Measurements from ENCODE around the gene MDK. TPM values are rescaled to one million over a fixed set of nuclear protein-coding genes. Genes with fewer than 3 reads are reported as not detected.
"Not testable (repeated sequence)": the region's sequence is repeated elsewhere in the genome, so short reads cannot be mapped to it uniquely, and the experiment has no call there.

MDK gene
- total RNA-seq, 1 experiment from 2014 or later = 699 TPM

GRCh38 chr11:46369458-46370152, 11.9 kb upstream of the MDK start:
- peaks cover 5% of the 10 kb centered on the region for H3K36me3 ChIP-seq (ENCODE audit: control insufficient read depth, insufficient read depth, low read length)
- no peak overlapping the region for H3K27ac Mint-ChIP-seq (ENCODE audit: unreplicated experiment)
- H3K27me3 Mint-ChIP-seq (ENCODE audit: insufficient read depth, unreplicated experiment) = no peaks in the 10 kb centered on the region
- no TSS peak for BruUV-seq (replicated peaks)
- no peaks in the 10 kb centered on the region for H3K27me3 ChIP-seq (replicated peaks; ENCODE audit: control insufficient read depth, insufficient read depth, low read length)
- TF ChIP-seq CTCF (IDR thresholded peaks at IDR 0.05; ENCODE audit: insufficient read depth in 1 of 2, low read depth in 1 of 2, low read length in 1 of 2, severe bottlenecking in 1 of 2, unreplicated experiment in 1 of 2) = peak; percentile 96 to 98
- H3K4me3 ChIP-seq (ENCODE audit: low read depth, low read length) = no peak overlapping the region
- H3K4me1 Mint-ChIP-seq (ENCODE audit: low read depth, unreplicated experiment) = no peaks in the 10 kb centered on the region
- peaks cover 6% of the 10 kb centered on the region; the same call in 1 of the 2 replicates for H3K4me1 ChIP-seq
- peaks cover 43% of the 10 kb centered on the region for H3K36me3 Mint-ChIP-seq (ENCODE audit: insufficient read depth, unreplicated experiment)
- ChIA-PET POLR2A (no interaction called here), CTCF (interaction anchor here (1.4 to 1.8 kb wide), 2 partner anchors 17 to 22 kb away, joined by 4 to 8 read pairs; partner anchors contain the start of gene CHRM4)
- H3K9me3 Mint-ChIP-seq (ENCODE audit: unreplicated experiment) = no peaks in the 10 kb centered on the region
- intact Hi-C loops (cut with micrococcal nuclease; ENCODE audit: unreplicated experiment) = loop anchor here (1.0 to 5.0 kb wide), 2 partner anchors 23 to 127 kb away; no protein-coding TSS in a partner anchor
- no peak overlapping the region for H3K4me3 Mint-ChIP-seq (ENCODE audit: unreplicated experiment)
- H3K9me3 ChIP-seq = no peaks in the 10 kb centered on the region
- peak; percentile 79 to 80 for DNase-seq

GRCh38 chr11:46370253-46370652, 11.2 kb upstream of the MDK start:
- Mint-ChIP-seq H3K27me3 (ENCODE audit: insufficient read depth, unreplicated experiment) (no peaks in the 10 kb centered on the region), H3K4me3 (ENCODE audit: unreplicated experiment) (no peak overlapping the region), H3K27ac (ENCODE audit: unreplicated experiment) (no peak overlapping the region), H3K36me3 (ENCODE audit: insufficient read depth, unreplicated experiment) (peaks cover 43% of the 10 kb centered on the region), H3K4me1 (ENCODE audit: low read depth, unreplicated experiment) (no peaks in the 10 kb centered on the region), H3K9me3 (ENCODE audit: unreplicated experiment) (no peaks in the 10 kb centered on the region)
- H3K9me3 ChIP-seq = no peaks in the 10 kb centered on the region
- ChIA-PET CTCF (no interaction called here), POLR2A (no interaction called here)
- intact Hi-C loops (cut with micrococcal nuclease; ENCODE audit: unreplicated experiment) = no loop called here
- no peak overlapping the region for H3K4me3 ChIP-seq (ENCODE audit: low read depth, low read length)
- peaks cover 6% of the 10 kb centered on the region; the same call in 1 of the 2 replicates for H3K4me1 ChIP-seq
- BruUV-seq (replicated peaks) = no TSS peak
- no peak for DNase-seq
- TF ChIP-seq CTCF (IDR thresholded peaks at IDR 0.05; ENCODE audit: insufficient read depth in 1 of 2, low read depth in 1 of 2, low read length in 1 of 2, severe bottlenecking in 1 of 2, unreplicated experiment in 1 of 2) = no peak
- H3K36me3 ChIP-seq (ENCODE audit: control insufficient read depth, insufficient read depth, low read length) = peaks cover 5% of the 10 kb centered on the region
- no peaks in the 10 kb centered on the region for H3K27me3 ChIP-seq (replicated peaks; ENCODE audit: control insufficient read depth, insufficient read depth, low read length)

GRCh38 chr11:46371262-46371661, 10.2 kb upstream of the MDK start:
- H3K9me3 ChIP-seq; H3K27me3 ChIP-seq (replicated peaks; ENCODE audit: control insufficient read depth, insufficient read depth, low read length); POLR2A ChIA-PET; H3K4me1 Mint-ChIP-seq (ENCODE audit: low read depth, unreplicated experiment); CTCF ChIA-PET; H3K27me3 Mint-ChIP-seq (ENCODE audit: insufficient read depth, unreplicated experiment); H3K4me3 Mint-ChIP-seq (ENCODE audit: unreplicated experiment); H3K27ac Mint-ChIP-seq (ENCODE audit: unreplicated experiment); H3K4me3 ChIP-seq (ENCODE audit: low read depth, low read length); H3K36me3 ChIP-seq (ENCODE audit: control insufficient read depth, insufficient read depth, low read length); BruUV-seq (replicated peaks); H3K4me1 ChIP-seq; DNase-seq; intact Hi-C loops (cut with micrococcal nuclease; ENCODE audit: unreplicated experiment); H3K9me3 Mint-ChIP-seq (ENCODE audit: unreplicated experiment): not testable (repeated sequence)
- peaks cover 43% of the 10 kb centered on the region for H3K36me3 Mint-ChIP-seq (ENCODE audit: insufficient read depth, unreplicated experiment)

Data from Caco-2 (cell line).